Activated CD8-positive, alpha-beta memory T cell treated with anti-CD3 and anti-CD28 coated beads for 48 hours (primary cell): ENCODE results near the gene FAM107A.
"Not testable (repeated sequence)": the region's sequence is repeated elsewhere in the genome, so short reads cannot be mapped to it uniquely, and the experiment has no call there.

Experiments used
- DNase-seq, 3 experiments: peaks; one replicate each; pipeline ENCODE4 v3.0.0-alpha.2; 2020; ENCODE audit warnings: low read depth in 2 of 3, low spot score in 2 of 3

Gene FAM107A

GRCh38 chr3:58537412-58538301, 39.5 kb downstream of the FAM107A start:
- no peak for DNase-seq

GRCh38 chr3:58536501-58537411, 40.4 kb downstream of the FAM107A start, which contains the start of gene ACOX2:
TSS of gene ACOX2 (minus strand) at chr3:58537190. CDS start at chr3:58535106, 2,084 bp downstream.
- no peak for DNase-seq

- no peak for DNase-seq
Observed at GRCh38 chr3:58535531-58536500, 41.4 kb downstream of the FAM107A start.

- no peak for DNase-seq
Observed at GRCh38 chr3:58534592-58535494, 42.3 kb downstream of the FAM107A start.

- peak; percentile 47 to 74 (median 61) for DNase-seq
Observed at GRCh38 chr3:58532794-58533220, 44.4 kb downstream of the FAM107A start.

- DNase-seq: no peak
Observed at GRCh38 chr3:58531956-58532355, 45.2 kb downstream of the FAM107A start.

- DNase-seq: no peak
Observed at GRCh38 chr3:58531555-58531954, 45.6 kb downstream of the FAM107A start.

GRCh38 chr3:58530354-58530865, 46.8 kb downstream of the FAM107A start:
- DNase-seq: no peak

GRCh38 chr3:58529516-58530353, 47.5 kb downstream of the FAM107A start:
- no peak for DNase-seq

GRCh38 chr3:58528629-58529028, 48.6 kb downstream of the FAM107A start:
- no peak for DNase-seq

- not testable (repeated sequence) for DNase-seq
Observed at GRCh38 chr3:58527440-58527839, 49.8 kb downstream of the FAM107A start.

GRCh38 chr3:58526515-58526957, 50.7 kb downstream of the FAM107A start:
- no peak for DNase-seq

- no peak for DNase-seq
Observed at GRCh38 chr3:58524326-58524888, 52.8 kb downstream of the FAM107A start.

- no peak for DNase-seq
Observed at GRCh38 chr3:58522759-58523425, 54.3 kb downstream of the FAM107A start.

- no peak for DNase-seq
Observed at GRCh38 chr3:58521917-58522631, 55.1 kb downstream of the FAM107A start.

- DNase-seq: no peak
Observed at GRCh38 chr3:58521336-58521670, 55.9 kb downstream of the FAM107A start.
